Measurements from ENCODE around the gene RGS16.

Gene RGS16

DNA sequence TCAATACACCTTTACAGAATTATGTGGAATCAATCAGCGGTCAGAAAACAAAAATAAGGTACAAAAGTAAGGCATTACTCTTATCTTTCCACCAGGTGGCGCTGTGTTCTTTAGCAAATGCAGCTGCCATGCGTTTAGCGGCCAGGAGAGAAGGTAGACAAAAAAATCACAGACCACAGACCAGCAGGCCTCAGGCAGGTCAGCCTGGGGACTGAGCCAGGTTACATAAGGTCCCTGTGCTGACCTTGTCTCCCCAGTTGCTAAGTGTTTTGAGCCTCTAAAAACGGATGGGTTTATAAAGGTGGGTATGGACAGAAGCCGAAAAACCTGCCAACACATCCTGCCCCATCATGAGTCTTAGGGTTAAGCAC, 2.8 kb downstream of the RGS16 start:
- Histone ChIP-seq H3K27me3 (ENCODE audit: insufficient read depth, poor library complexity, severe bottlenecking) (no peaks in the 10 kb centered on the region), H3K4me3 (replicated peaks; ENCODE audit: insufficient read depth, low read length) (no peak overlapping the region), H3K27ac (replicated peaks) (no peak overlapping the region)
- DNase-seq (ENCODE audit: low read depth in 1 of 2, low spot score in 1 of 2), result peak in 1 of 2 experiments; percentile 70
- TF ChIP-seq, protein P1, sequence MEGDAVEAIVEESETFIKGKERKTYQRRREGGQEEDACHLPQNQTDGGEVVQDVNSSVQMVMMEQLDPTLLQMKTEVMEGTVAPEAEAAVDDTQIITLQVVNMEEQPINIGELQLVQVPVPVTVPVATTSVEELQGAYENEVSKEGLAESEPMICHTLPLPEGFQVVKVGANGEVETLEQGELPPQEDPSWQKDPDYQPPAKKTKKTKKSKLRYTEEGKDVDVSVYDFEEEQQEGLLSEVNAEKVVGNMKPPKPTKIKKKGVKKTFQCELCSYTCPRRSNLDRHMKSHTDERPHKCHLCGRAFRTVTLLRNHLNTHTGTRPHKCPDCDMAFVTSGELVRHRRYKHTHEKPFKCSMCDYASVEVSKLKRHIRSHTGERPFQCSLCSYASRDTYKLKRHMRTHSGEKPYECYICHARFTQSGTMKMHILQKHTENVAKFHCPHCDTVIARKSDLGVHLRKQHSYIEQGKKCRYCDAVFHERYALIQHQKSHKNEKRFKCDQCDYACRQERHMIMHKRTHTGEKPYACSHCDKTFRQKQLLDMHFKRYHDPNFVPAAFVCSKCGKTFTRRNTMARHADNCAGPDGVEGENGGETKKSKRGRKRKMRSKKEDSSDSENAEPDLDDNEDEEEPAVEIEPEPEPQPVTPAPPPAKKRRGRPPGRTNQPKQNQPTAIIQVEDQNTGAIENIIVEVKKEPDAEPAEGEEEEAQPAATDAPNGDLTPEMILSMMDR (IDR thresholded peaks at IDR 0.05; ENCODE audit: insufficient read depth, low read length), result peak; percentile 52
- no peak for TF ChIP-seq REST (IDR thresholded peaks at IDR 0.05; ENCODE audit: insufficient replicate concordance, low read depth)

DNA sequence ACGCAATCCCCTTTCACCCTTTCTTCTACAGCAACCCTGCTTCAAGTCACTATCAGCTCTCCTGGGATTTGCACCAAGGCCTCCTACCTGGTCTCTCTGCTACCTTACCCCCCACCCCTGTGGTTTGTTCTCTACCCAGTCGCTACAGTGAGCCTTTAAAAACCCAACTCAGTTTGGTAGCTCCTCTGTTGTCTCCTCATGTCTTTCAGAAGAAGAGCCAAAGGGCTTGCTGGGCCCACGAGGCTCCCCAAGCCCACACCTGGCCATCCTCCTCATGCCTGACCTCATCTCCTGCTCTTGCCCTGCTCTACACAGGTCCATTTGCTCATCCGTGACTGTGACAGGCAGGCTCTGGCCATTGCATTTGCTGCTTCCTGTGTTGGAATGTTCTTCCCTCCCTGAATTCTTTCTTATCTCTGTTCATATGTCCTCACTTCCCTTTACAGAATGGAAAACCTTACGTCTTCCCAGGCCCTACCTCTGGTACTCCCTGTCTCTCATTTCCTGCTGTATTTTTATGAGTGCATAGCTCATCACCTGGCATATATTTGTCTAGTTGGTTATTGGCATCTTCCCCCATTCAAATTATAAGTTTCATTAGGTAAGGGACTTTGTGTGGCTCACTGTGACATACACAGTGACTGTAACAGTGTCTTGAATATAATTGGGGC, 3.3 kb downstream of the RGS16 start:
- H3K27ac ChIP-seq (replicated peaks), result no peak overlapping the region
- no peaks in the 10 kb centered on the region for H3K27me3 ChIP-seq (ENCODE audit: insufficient read depth, poor library complexity, severe bottlenecking)
- H3K4me3 ChIP-seq (replicated peaks; ENCODE audit: insufficient read depth, low read length), result no peak overlapping the region
- DNase-seq (ENCODE audit: low read depth in 1 of 2, low spot score in 1 of 2), result no peak
- TF ChIP-seq SPI1 (IDR thresholded peaks at IDR 0.05; ENCODE audit: borderline replicate concordance, low read depth) (no peak), REST (IDR thresholded peaks at IDR 0.05; ENCODE audit: insufficient replicate concordance, low read depth) (no peak), POLR2AphosphoS5 (IDR thresholded peaks at IDR 0.05; ENCODE audit: low read depth) (no peak), GABPA (IDR thresholded peaks at IDR 0.05; ENCODE audit: low read depth) (no peak)
- TF ChIP-seq, protein P1 (IDR thresholded peaks at IDR 0.05; ENCODE audit: insufficient read depth, low read length), result no peak

DNA sequence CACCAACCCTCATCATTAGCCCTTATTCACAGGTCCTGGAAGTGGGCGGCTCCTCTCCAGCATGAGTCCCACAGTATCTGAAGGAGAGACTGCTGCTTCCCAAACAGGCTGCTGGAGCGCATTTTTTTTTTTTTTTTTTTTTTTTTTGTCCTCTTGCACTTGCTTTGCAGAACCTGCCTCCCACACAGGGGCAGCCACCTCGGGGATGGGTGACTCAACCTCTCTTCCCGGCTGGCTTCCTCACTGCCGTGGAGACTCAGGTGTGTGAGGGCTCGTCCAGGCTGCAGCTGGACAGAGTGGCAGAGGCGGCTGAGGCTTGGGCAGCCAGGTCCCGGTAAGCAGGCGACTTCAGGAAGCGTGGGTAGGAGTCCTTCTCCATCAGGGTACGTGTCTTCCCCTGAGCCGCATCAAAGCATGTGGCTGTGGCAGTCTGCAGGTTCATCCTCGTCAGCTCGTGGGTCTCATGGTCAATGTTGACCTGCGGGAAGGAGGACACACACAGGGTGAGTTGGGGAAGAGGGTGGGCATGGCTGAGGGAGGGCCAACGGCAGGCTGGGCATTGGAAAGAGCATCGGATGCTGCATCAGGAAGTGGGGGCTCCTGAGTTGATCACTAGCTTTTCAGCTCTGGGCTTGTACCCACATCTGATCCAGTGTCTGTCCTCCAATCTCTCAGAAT, 4.0 kb downstream of the RGS16 start:
- DNase-seq (ENCODE audit: low read depth in 1 of 2, low spot score in 1 of 2), result no peak
- no peak overlapping the region for H3K27ac ChIP-seq (replicated peaks)
- H3K4me3 ChIP-seq (replicated peaks; ENCODE audit: insufficient read depth, low read length), result no peak overlapping the region
- no peaks in the 10 kb centered on the region for H3K27me3 ChIP-seq (ENCODE audit: insufficient read depth, poor library complexity, severe bottlenecking)
- TF ChIP-seq POLR2AphosphoS5 (IDR thresholded peaks at IDR 0.05; ENCODE audit: low read depth), result no peak
- TF ChIP-seq, protein P1 (IDR thresholded peaks at IDR 0.05; ENCODE audit: insufficient read depth, low read length), result no peak
- TF ChIP-seq SPI1 (IDR thresholded peaks at IDR 0.05; ENCODE audit: borderline replicate concordance, low read depth), result no peak
- no peak for TF ChIP-seq REST (IDR thresholded peaks at IDR 0.05; ENCODE audit: insufficient replicate concordance, low read depth)
